RPMI7951 (cell line): ENCODE measurements around the gene DCTN2. TPM values are rescaled to one million over a fixed set of nuclear protein-coding genes. Genes with fewer than 3 reads are reported as not detected.
"Not testable (repeated sequence)": the region's sequence is repeated elsewhere in the genome, so short reads cannot be mapped to it uniquely, and the experiment has no call there.

Source experiments
- DNase-seq: peaks from one replicate; pipeline ENCODE4 v3.0.0-alpha.2; 2012; ENCODE audit warnings: low read depth
- total RNA-seq: library from RNA; depleted of rRNA; stranded (reverse); fragments of >200 nt; shearing (Covaris generic); gene quantifications from 2 replicates; pipeline ENCODE4 v1.2.3, GENCODE V29; 2014

Gene DCTN2
- total RNA-seq, 1 experiment from 2014 or later = 123 TPM

DNA sequence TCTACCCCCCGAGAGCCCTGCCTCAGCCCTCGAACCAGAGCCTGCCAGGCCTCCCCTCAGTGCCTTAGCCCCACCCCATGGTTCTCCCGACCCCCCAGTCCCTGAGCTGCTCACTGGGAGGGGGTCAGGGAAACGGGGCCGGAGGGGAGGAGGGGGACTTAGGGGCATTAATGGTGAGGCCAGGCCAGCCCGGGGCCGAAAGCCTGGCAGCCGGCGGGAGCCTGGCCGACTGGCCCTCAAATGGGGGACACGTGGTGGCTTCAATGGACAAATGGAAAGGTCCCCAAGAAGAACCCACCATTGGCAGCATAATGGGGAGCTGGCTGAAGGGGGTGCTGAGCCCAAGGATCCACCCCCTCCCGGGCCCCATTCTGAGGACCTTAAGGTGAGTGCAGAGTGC is 18.8 kb downstream of the DCTN2 start:
- DNase-seq = no peak

GRCh38 chr12:57527184-57527583 is 19.8 kb downstream of the DCTN2 start:
- no peak for DNase-seq

GRCh38 chr12:57526477-57527126 is 20.4 kb downstream of the DCTN2 start:
- no peak for DNase-seq

DNA sequence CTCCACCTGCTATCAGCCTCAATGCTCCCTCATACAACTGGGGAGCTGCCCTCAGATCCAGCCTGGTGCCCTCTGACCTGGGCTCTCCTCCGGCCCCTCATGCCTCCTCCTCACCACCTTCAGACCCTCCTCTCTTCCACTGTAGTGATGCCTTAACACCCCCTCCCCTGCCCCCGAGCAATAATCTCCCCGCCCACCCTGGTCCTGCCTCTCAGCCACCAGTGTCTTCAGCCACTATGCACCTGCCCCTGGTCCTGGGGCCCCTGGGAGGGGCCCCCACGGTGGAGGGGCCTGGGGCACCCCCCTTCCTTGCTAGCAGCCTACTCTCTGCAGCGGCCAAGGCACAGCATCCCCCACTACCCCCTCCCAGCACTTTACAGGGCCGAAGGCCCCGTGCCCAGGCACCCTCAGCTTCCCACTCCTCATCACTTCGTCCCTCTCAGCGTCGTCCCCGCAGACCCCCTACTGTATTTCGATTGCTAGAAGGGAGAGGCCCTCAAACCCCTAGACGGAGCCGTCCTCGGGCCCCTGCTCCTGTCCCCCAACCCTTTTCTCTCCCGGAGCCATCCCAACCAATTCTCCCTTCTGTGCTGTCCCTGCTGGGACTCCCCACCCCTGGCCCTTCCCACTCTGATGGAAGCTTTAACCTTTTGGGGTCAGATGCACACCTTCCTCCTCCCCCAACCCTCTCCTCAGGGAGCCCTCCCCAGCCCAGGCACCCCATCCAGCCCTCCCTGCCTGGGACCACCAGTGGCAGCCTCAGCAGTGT is 21.2 kb downstream of the DCTN2 start:
- no peak for DNase-seq

DNA sequence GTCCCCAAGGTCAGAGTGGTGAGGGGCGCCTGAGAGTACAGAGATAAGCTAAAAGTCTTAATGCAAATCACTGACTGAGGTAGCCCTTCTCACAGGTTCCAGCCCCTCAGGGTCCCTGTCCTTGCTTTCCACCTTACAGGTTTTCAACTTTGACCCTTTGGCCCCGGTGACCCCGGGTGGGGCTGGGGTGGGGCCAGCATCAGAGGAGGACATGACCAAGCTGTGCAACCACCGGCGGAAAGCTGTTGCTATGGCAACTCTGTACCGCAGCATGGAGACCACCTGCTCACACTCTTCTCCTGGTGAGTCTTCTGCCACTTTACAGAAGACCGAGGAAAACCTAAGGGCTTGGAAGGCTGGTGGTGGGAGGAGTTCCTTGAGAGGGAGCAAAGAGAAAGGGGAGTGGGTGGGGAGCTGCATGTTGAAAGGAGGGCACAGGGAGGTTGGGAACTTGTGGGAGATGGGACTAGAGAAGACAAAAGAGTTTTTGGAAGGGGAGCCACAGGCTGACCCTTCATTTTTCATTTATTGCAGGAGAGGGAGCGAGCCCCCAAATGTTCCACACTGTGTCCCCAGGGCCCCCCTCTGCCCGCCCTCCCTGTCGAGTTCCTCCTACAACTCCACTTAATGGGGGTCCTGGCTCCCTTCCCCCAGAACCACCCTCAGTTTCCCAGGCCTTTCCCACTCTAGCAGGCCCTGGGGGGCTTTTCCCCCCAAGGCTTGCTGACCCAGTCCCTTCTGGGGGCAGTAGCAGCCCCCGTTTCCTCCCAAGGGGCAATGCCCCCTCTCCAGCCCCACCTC is 22.0 kb downstream of the DCTN2 start:
- DNase-seq = no peak

DNA sequence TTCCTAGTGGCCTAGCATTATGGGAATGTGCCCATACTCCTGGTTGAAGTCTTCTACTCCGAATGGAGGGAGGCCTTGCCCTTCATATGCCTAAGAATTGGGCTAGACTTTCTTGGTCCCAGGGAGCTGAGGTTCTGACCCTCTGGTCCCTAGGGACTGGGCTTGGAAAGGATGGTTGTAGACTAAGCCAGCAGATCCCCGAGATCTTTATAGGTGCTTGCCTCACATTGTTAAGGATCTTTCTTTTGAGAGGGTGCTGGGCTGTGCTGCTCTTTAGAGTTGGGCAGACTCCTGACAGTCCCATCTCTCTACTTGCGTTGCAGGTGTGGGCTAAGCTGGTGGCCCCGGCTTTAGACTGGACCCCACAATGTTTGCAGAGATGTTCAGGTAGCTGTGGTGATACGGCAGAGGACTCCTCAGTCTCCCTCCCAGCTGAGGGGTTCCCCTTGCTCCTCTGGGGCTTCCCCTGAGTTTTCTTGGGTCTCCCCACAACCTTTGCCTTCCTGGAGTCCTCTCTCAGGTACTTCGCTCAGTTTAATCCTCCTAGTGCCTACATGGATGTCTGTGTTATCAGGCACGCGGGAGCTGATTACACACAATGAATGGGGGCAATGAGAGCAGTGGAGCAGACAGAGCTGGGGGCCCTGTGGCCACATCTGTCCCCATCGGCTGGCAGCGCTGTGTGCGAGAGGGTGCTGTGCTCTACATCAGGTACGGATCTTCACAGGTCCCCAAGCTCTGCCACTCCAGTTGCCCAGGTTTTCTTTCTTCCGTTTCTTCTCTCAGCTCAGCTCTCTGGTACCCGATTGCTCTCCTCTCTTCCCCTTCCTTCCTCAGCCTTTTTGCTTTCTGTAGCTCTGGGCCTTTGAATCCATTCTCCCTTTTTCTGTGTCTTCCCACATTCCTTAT is 23.0 kb downstream of the DCTN2 start:
- DNase-seq = no peak

DNA sequence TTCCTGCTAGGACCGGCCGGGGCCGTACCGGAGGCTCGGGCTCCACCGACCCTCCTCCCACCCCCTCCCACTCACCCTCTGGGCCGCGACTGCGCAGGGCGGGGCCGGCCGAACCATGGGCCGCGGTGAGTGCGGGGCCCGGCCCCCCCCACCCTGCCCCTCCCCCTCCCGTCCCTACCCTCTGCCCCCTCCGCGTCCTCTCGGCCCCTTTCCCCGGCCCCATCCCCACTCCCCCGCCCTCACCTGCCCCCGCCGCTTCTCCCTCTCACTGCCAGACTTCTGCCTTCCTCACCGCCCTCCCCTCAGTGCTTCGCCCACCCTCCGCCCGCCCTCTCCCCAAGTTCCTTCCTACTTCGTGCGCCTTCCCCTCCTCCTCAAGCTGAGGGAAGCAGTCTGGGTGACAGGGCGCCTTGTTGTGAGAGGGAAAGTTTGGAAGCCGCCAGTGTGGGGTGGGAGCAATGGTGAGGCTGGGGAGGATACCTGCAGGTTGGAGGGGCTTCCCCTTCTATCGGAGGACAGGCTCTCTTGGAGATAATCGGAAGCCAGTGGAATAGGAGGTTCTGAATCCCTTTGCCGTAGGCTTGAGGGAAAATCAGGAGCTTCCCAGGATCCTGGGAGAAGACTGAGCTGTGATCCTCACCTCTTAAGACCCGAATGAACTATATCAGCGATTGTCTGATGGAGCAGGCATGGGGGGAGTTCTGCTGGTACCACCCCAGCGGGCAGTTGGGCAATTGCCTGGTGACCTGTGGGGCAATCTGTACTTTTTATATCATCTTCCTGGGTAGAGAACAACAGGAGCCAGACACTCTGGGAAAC is 23.9 kb downstream of the DCTN2 start:
- DNase-seq = peak; percentile 24

DNA sequence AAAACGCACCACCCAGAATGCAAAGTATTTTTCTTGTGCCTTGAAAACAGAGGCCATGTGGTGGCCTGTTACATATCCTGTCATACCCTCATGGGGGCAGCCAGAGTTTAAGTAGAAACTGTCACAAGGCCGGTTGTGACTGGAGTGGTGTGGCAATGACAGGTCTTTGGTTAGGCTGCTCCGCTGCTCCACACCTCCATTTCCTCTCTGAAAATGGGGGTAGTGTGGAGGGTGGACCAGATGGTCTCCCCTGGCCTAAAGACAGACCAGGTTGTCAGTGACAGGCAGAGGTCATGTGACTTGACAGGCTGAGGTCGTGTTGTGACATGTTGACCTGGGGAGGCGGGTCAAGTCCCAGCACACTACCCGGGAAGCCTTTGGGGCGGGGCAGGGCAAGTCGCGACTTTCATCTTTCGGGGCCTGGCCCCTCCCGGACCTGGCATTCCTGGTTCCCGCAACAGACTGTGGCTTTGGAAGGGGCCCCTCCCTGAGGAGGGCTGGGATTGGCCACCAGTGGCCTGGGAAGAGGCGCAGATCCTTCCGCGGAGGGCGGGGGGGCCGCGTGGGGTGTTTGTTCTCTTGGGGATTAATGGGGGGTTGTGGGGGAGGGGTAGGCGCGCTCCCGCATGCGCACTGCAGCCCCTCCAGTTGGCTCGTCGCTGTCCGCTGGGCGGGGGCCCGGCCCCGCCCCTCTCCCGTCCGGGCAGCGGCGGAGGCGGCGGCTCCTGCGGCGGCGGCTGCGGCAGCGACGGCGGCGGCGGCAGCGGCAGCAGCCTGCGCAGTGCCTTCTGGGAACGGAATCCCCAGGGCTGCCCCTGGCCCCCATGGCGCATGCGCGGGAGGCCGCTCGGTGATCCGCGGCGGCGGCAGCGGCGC is 24.7 kb downstream of the DCTN2 start, which contains the start of gene MBD6:
TSS of gene MBD6 (plus strand) at position 814 of the 876 bp plus-strand sequence. CDS start 1,480 bp downstream, outside the sequence.
- peak; percentile 92 for DNase-seq

DNA sequence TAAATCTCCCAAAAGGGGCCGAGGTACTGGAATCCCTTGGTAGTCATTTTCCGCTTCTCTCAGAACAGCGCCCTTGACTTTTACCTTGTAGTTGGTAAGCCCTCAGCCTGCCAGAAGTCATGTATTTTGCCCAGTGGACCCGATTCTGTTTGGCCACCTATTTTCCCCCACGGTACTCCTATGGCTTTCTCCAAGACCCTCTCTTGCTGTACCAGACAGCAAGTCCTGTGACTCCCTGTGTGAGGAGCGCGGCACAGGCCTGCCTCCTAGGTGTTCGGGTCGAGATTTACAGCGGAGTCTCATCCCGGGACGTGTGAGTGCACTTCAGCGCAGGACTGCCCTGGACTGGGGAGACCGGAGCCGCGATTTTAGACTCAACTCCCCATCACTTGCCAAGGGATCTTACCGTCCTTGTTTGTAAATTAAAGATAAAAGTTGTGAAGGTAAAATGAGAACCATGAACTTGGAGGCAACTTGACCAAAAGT is 25.4 kb downstream of the DCTN2 start:
- DNase-seq = peak; percentile 59

DNA sequence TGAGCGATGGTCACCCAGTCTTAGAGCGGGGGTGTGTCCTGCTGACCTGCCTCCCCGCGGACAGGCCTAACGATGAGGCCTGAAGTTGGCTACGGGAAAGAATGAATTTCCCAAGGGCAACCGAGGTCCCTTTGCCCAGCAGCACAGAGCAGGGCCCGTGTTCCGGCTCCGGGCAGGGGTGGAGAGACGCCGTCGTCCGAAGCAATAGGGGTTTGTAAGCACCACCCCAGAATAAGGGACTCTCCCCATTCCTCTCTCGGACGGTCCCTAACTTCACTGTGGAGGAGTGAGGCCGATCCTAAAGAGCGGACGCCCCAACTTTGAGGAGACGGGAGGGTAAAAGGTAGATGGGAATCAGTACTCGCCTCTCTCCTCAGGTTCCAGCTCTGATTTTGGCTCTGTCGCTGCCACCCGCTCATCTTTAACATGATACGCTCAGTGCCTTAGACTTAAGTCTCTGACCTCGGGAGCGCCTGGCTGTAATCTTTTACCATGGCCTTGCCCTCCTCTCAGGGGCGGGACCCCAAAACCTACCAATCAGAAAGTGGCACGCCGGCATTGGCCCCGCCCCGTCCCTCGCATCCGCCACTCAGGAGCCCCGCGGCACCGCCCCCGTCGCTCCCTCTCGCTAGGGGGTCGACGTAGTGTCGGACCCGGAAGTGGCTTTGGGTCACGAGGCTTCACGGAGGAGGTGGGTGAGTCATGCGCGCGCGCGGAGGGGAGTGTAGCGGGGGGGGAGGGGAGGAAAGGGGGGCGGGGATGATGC is 26.8 kb downstream of the DCTN2 start, which contains the start of gene DDIT3:
TSS of gene DDIT3 (minus strand) at position 462 of the 766 bp plus-strand sequence. CDS start 3,108 bp downstream, outside the sequence.
- DNase-seq = peak; percentile 97

GRCh38 chr12:57519796-57520052 is 27.3 kb downstream of the DCTN2 start:
- no peak for DNase-seq

DNA sequence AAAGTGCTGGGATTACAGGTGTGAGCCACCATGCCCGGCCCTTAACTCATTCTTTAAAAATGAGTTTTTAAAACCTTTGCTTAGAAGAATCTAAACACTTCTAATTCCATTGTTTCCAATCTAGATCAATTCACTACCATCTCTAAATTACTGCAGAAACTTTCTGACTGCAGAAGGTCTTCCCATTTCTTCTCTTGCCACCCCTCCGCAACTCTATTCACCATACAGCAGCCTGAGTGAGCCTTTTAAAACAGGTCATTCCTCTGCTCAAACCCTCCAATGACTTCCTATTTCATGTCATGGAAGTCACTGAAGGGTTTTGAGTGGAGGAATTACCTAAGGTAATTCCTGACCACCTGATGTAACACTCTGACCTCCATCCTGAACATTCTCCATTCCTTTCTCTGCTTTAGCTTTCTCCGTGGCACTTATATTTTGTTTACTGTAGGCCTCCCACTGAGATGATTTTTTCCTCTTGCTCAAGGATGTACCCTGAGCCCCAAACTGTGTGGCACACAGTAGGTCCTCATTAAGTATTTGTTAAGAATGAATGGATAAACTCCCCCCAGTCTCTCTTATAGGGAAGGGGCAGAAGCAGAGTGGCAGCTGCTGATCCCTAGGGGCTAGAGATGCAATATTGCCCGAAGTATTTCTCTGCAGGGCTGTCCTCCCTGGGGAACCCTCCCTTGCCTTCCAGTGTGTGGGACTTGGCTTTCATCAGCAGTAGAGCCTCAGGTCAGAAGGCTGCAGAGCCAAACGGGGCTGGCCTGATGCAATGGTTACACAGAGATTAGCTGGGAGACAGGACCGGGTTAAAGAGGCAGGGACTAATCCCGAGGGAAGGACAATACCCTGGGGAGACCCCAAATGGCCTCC is 27.8 kb downstream of the DCTN2 start:
- peak; percentile 50 for DNase-seq

GRCh38 chr12:57518176-57518919 is 28.6 kb downstream of the DCTN2 start:
- no peak for DNase-seq

DNA sequence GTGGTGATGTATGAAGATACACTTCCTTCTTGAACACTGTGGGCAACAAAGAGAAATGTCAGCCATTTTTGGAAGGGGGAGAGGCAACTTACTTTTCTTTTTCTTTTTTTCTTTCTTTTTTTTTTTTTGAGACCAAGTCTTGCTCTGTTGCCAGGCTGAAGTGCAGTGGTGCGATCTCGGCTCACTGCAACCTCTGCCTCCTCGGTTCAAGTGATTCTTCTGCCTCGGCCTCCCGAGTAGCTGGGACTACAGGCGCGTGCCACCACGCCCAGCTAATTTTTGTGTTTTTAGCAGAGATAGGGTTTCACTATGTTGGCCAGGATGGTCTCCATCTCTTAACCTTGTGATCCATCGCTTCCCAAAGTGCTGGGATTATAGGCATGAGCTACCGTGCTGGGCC is 29.3 kb downstream of the DCTN2 start:
- DNase-seq = not testable (repeated sequence)

DNA sequence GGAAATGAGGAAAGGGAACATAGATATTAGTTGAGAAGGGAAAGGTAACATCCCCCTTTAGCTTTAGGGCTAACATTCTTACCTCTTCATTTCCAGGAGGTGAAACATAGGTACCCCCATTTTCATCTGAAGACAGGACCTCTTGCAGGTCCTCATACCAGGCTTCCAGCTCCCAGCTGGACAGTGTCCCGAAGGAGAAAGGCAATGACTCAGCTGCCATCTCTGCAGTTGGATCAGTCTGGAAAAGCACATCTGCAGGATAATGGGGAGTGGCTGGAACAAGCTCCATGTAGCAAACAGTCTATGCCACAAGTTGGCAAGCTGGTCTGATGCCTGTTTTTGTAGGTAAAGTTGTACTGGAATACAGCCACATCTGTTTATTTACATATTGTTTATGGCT is 29.8 kb downstream of the DCTN2 start:
- DNase-seq = peak; percentile 72

DNA sequence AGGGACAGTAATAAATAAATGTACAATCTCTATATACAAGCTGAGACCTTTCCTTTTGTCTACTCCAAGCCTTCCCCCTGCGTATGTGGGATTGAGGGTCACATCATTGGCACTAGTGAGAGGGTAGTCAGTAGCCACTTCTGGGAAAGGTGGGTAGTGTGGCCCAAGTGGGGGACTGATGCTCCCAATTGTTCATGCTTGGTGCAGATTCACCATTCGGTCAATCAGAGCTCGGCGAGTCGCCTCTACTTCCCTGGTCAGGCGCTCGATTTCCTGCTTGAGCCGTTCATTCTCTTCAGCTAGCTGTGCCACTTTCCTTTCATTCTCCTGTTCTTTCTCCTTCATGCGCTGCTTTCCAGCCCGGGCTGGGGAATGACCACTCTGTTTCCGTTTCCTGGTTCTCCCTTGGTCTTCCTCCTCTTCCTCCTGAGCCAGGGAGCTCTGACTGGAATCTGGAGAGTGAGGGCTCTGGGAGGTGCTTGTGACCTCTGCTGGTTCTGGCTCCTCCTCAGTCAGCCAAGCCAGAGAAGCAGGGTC is 30.3 kb downstream of the DCTN2 start:
- DNase-seq = no peak
